ENCODE results near the gene FBXL16. TPM values are rescaled to one million over a fixed set of nuclear protein-coding genes. Genes with fewer than 3 reads are reported as not detected.
"Not testable (repeated sequence)": the region's sequence is repeated elsewhere in the genome, so short reads cannot be mapped to it uniquely, and the experiment has no call there.

Gene FBXL16
- total RNA-seq, 1 donor from 2014 or later, result 3.0 TPM

- Mint-ChIP-seq H3K27ac (ENCODE audit: unreplicated experiment) (no peak overlapping the region), H3K4me1 (peaks cover 16% of the 10 kb centered on the region), H3K9me3 (no peaks in the 10 kb centered on the region), H3K4me3 (no peak overlapping the region), H3K36me3 (ENCODE audit: low read depth) (no peaks in the 10 kb centered on the region), H3K27me3 (ENCODE audit: low read depth) (peaks cover 87% of the 10 kb centered on the region)
- no peak for TF ChIP-seq CTCF (conservative IDR thresholded peaks at IDR 0.05)
- no peak for DNase-seq (ENCODE audit: low read depth, low spot score)
These were observed 11.3 kb downstream of the FBXL16 start for GRCh38 chr16:694187-694862.

GRCh38 chr16:693766-694165 lies 11.8 kb downstream of the FBXL16 start:
- DNase-seq (ENCODE audit: low read depth, low spot score), result no peak
- Mint-ChIP-seq H3K4me3 (no peak overlapping the region), H3K36me3 (ENCODE audit: low read depth) (no peaks in the 10 kb centered on the region), H3K9me3 (no peaks in the 10 kb centered on the region), H3K4me1 (peaks cover 17% of the 10 kb centered on the region), H3K27ac (ENCODE audit: unreplicated experiment) (no peak overlapping the region), H3K27me3 (ENCODE audit: low read depth) (peaks cover 82% of the 10 kb centered on the region)
- no peak for TF ChIP-seq CTCF (conservative IDR thresholded peaks at IDR 0.05)

GRCh38 chr16:693364-693763 lies 12.2 kb downstream of the FBXL16 start:
- Mint-ChIP-seq H3K27ac (ENCODE audit: unreplicated experiment) (no peak overlapping the region), H3K36me3 (ENCODE audit: low read depth) (no peaks in the 10 kb centered on the region), H3K9me3 (no peaks in the 10 kb centered on the region), H3K27me3 (ENCODE audit: low read depth) (peaks cover 78% of the 10 kb centered on the region), H3K4me3 (no peak overlapping the region), H3K4me1 (peaks cover 17% of the 10 kb centered on the region)
- no peak for TF ChIP-seq CTCF (conservative IDR thresholded peaks at IDR 0.05)
- DNase-seq (ENCODE audit: low read depth, low spot score), result no peak

- no peak for TF ChIP-seq CTCF (conservative IDR thresholded peaks at IDR 0.05)
- peaks cover 69% of the 10 kb centered on the region for H3K27me3 Mint-ChIP-seq (ENCODE audit: low read depth)
- DNase-seq (ENCODE audit: low read depth, low spot score), result no peak
- no peaks in the 10 kb centered on the region for H3K9me3 Mint-ChIP-seq
- peak overlapping the region; percentile 64 for H3K4me3 Mint-ChIP-seq
- no peaks in the 10 kb centered on the region for H3K36me3 Mint-ChIP-seq (ENCODE audit: low read depth)
- peaks cover 17% of the 10 kb centered on the region for H3K4me1 Mint-ChIP-seq
- no peak overlapping the region for H3K27ac Mint-ChIP-seq (ENCODE audit: unreplicated experiment)
These were observed 13.1 kb downstream of the FBXL16 start for GRCh38 chr16:692356-693108.

- not testable (repeated sequence) for H3K27ac Mint-ChIP-seq (ENCODE audit: unreplicated experiment)
These were observed 14.4 kb downstream of the FBXL16 start for GRCh38 chr16:691242-691641.

More at GRCh38 chr16:691242-691641, 14.4 kb downstream of the FBXL16 start:
- H3K36me3 Mint-ChIP-seq (ENCODE audit: low read depth); DNase-seq (ENCODE audit: low read depth, low spot score); H3K9me3 Mint-ChIP-seq: not testable (repeated sequence)
- Mint-ChIP-seq H3K4me1 (peaks cover 17% of the 10 kb centered on the region), H3K27me3 (ENCODE audit: low read depth) (peaks cover 58% of the 10 kb centered on the region), H3K4me3 (peak overlapping the region; percentile 92)

Data from neural crest cell (in vitro differentiated cells).